Measurements from ENCODE around the gene SYNDIG1L.

The SYNDIG1L gene

GRCh38 chr14:74356892-74357575 lies 69.0 kb downstream of the SYNDIG1L start:
- no peak overlapping the region for H3K4me3 ChIP-seq (ENCODE audit: control insufficient read depth, low read depth, low read length)
- TF ChIP-seq, protein P1, sequence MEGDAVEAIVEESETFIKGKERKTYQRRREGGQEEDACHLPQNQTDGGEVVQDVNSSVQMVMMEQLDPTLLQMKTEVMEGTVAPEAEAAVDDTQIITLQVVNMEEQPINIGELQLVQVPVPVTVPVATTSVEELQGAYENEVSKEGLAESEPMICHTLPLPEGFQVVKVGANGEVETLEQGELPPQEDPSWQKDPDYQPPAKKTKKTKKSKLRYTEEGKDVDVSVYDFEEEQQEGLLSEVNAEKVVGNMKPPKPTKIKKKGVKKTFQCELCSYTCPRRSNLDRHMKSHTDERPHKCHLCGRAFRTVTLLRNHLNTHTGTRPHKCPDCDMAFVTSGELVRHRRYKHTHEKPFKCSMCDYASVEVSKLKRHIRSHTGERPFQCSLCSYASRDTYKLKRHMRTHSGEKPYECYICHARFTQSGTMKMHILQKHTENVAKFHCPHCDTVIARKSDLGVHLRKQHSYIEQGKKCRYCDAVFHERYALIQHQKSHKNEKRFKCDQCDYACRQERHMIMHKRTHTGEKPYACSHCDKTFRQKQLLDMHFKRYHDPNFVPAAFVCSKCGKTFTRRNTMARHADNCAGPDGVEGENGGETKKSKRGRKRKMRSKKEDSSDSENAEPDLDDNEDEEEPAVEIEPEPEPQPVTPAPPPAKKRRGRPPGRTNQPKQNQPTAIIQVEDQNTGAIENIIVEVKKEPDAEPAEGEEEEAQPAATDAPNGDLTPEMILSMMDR (conservative IDR thresholded peaks at IDR 0.05; ENCODE audit: control insufficient read depth, insufficient read depth, low read depth, low read length) = no peak
- DNase-seq (ENCODE audit: low read depth) = no peak
